HCT116 (cell line): ENCODE data around the gene CRYGC. TPM values are rescaled to one million over a fixed set of nuclear protein-coding genes. Genes with fewer than 3 reads are reported as not detected.

Experiments used
- ATAC-seq: fragments of 200-7000 bp; cut with Tn5 transposase; 2 replicates; pipeline ENCODE4 v1.9.1; 2020; ENCODE audit warnings: mild to moderate bottlenecking, moderate library complexity
- BruUV-seq: library from RNA; stranded (reverse); fragments of 400-500 nt; replicated peaks from 2 replicates; lab custom pipeline; 2021; lab: Mats Ljungman, UMichigan
- CTCF ChIA-PET: fragments of 300-600 bp; sonication (Branson Sonifier 250); formaldehyde crosslinking; loops from one replicate; lab custom pipeline; 2021; ENCODE audit warnings: antibody characterized with exemption; lab: Charles Lee
- POLR2A ChIA-PET: fragments of 300-600, 350-600 bp; sonication (Branson Sonifier 250); formaldehyde crosslinking; loops from one replicate; lab custom pipeline; 2021; ENCODE audit warnings: antibody characterized with exemption; lab: Charles Lee
- RAD21 ChIA-PET, 2 experiments: fragments of 300-600 bp; sonication (Branson Sonifier 250); formaldehyde crosslinking; loops; one replicate each; lab custom pipeline; 2023; ENCODE audit warnings: low total read pairs in 2 of 2; ENCODE audit not compliant: uncharacterized antibody in 2 of 2, unreplicated experiment in 2 of 2, low non-redundant PET in 1 of 2; lab: Charles Lee
- DNase-seq: peaks from one replicate; pipeline ENCODE4 v3.0.0-alpha.2; 2010; ENCODE audit warnings: low read depth, low spot score
- H2AFZ ChIP-seq: fragments of 200-600 bp; shearing (Covaris generic), sonication (generic); 2 replicates; pipeline ENCODE4 v1.6.1; 2017; ENCODE audit warnings: low read depth, mixed run types, mixed read lengths, antibody characterized with exemption, low read length; ENCODE audit not compliant: poor library complexity, severe bottlenecking
- H3K27ac ChIP-seq: 2 replicates; pipeline ENCODE4 v1.5.1; 2012; ENCODE audit warnings: low read depth, low read length
- H3K27me3 ChIP-seq: fragments of 200-600 bp; sonication (generic); 2 replicates; pipeline ENCODE4 v1.6.1; 2016; ENCODE audit warnings: mixed run types, low read length, mixed read lengths; ENCODE audit not compliant: insufficient read depth
- H3K36me3 ChIP-seq, 2 experiments: fragments of 200-500 bp in 1 of 2; fragments of 200-600 bp in 1 of 2; sonication (Bioruptor generic) in 1 of 2; sonication (generic) in 1 of 2; 2 replicates each; pipeline versions ENCODE4 v1.5.1 to v1.6.1; 2014 to 2016; ENCODE audit warnings: low read length in 2 of 2, inconsistent platforms in 1 of 2, mixed read lengths in 1 of 2, mixed run types in 1 of 2; ENCODE audit not compliant: insufficient read depth in 2 of 2, control insufficient read depth in 1 of 2
- H3K4me1 ChIP-seq, 2 experiments: fragments of 200-600 bp in 1 of 2; sonication (generic) in 1 of 2; 2 replicates each; pipeline versions ENCODE4 v1.5.1 to v1.6.1; 2012 to 2017; ENCODE audit warnings: low read length in 2 of 2, inconsistent platforms in 1 of 2, mild to moderate bottlenecking in 1 of 2, mixed read lengths in 1 of 2, mixed run types in 1 of 2, moderate library complexity in 1 of 2; ENCODE audit not compliant: insufficient read depth in 2 of 2, control insufficient read depth in 1 of 2
- H3K4me2 ChIP-seq: fragments of 200-600 bp; sonication (generic); 2 replicates; pipeline ENCODE4 v1.6.1; 2017; ENCODE audit warnings: mixed run types, low read length, mixed read lengths
- H3K4me3 ChIP-seq, 2 experiments: fragments of 200-600 bp in 1 of 2; sonication (generic) in 1 of 2; replicated peaks in 1 of 2; 2 replicates each; pipeline ENCODE4 v1.5.1; 2011 to 2016; ENCODE audit warnings: low read length in 2 of 2, control low read depth in 1 of 2, low read depth in 1 of 2, mild to moderate bottlenecking in 1 of 2, mixed read lengths in 1 of 2, mixed run types in 1 of 2
- H3K79me2 ChIP-seq: fragments of 200-600 bp; sonication (generic); 2 replicates; pipeline ENCODE4 v1.6.1; 2017; ENCODE audit warnings: mild to moderate bottlenecking, mixed run types, low read length, moderate library complexity, mixed read lengths; ENCODE audit not compliant: insufficient read depth
- H3K9ac ChIP-seq: fragments of 200-600 bp; sonication (generic); 2 replicates; pipeline ENCODE4 v1.6.1; 2016; ENCODE audit warnings: low read length, mixed read lengths
- H3K9me2 ChIP-seq: fragments of 200-600 bp; sonication (generic), shearing (Covaris generic); 2 replicates; pipeline ENCODE4 v1.6.1; 2017; ENCODE audit warnings: mixed run types, mild to moderate bottlenecking, moderate library complexity; ENCODE audit not compliant: insufficient read depth
- H3K9me3 ChIP-seq, 2 experiments: fragments of 200-500 bp in 1 of 2; fragments of 200-600 bp in 1 of 2; sonication (Bioruptor generic) in 1 of 2; sonication (generic) in 1 of 2; 2 replicates each; pipeline ENCODE4 v1.6.1; 2014 to 2017; ENCODE audit warnings: low read length in 2 of 2, mixed read lengths in 2 of 2, inconsistent platforms in 1 of 2, low read depth in 1 of 2, mild to moderate bottlenecking in 1 of 2, mixed run types in 1 of 2, moderate library complexity in 1 of 2; ENCODE audit not compliant: control insufficient read depth in 1 of 2, insufficient read depth in 1 of 2
- H4K20me1 ChIP-seq: fragments of 200-600 bp; sonication (generic), shearing (Covaris generic); 2 replicates; pipeline ENCODE4 v1.6.1; 2017; ENCODE audit warnings: mixed run types, mild to moderate bottlenecking, moderate library complexity; ENCODE audit not compliant: insufficient read depth
- EZH2phosphoT487 ChIP-seq: fragments of 200-600 bp; IDR thresholded peaks from 2 replicates; pipeline ENCODE4 v1.6.1; 2018; ENCODE audit warnings: antibody characterized with exemption, borderline replicate concordance
- FOSL1 ChIP-seq: IDR thresholded peaks from 2 replicates; pipeline ENCODE4 v1.6.1; 2012; ENCODE audit warnings: low read depth
- SP1 ChIP-seq: IDR thresholded peaks from 2 replicates; pipeline ENCODE4 v1.6.1; 2012; ENCODE audit warnings: low read depth
- SRF ChIP-seq: IDR thresholded peaks from 2 replicates; pipeline ENCODE4 v1.6.1; 2012; ENCODE audit warnings: low read depth
- ZFX ChIP-seq: fragments of 450-650 bp; IDR thresholded peaks from 2 replicates; pipeline ENCODE4 v1.6.1; 2017
- ZNF274 ChIP-seq: fragments of 200-500 bp; sonication (Bioruptor generic); IDR thresholded peaks from 2 replicates; pipeline ENCODE4 v1.6.1; 2014; ENCODE audit warnings: mild to moderate bottlenecking, low read depth, low read length, inconsistent platforms
- intact Hi-C: fragments of 100-400 bp; cut with micrococcal nuclease; formaldehyde crosslinking; loops from 2 replicates; pipeline ENCODE4 v1.10.0; 2022
- total RNA-seq: library from RNA; stranded (reverse); gene quantifications from one replicate; pipeline ENCODE4 v1.2.1, GENCODE V29; 2021; ENCODE audit not compliant: unreplicated experiment
- TF ChIP-seq, protein P1 (sequence below), 3 experiments: fragments of 200-600 bp in 1 of 3; sonication (generic) in 1 of 3; IDR thresholded peaks in 2 of 3; conservative IDR thresholded peaks in 1 of 3; 2 replicates each; pipeline ENCODE4 v1.5.1; 2012 to 2017; ENCODE audit warnings: low read depth in 2 of 3, low read length in 2 of 3, antibody characterized with exemption in 1 of 3, borderline replicate concordance in 1 of 3, control low read depth in 1 of 3, mild to moderate bottlenecking in 1 of 3, mixed read lengths in 1 of 3, mixed run types in 1 of 3, moderate library complexity in 1 of 3; ENCODE audit not compliant: insufficient read depth in 1 of 3
- TF ChIP-seq, protein P2 (sequence below): IDR thresholded peaks from 2 replicates; pipeline ENCODE4 v1.6.1; 2012; ENCODE audit warnings: low read depth
- TF ChIP-seq, protein P3 (sequence below): IDR thresholded peaks from 2 replicates; pipeline ENCODE4 v1.6.1; 2012

CRYGC gene
- total RNA-seq, 1 experiment from 2014 or later, result not detected

DNA sequence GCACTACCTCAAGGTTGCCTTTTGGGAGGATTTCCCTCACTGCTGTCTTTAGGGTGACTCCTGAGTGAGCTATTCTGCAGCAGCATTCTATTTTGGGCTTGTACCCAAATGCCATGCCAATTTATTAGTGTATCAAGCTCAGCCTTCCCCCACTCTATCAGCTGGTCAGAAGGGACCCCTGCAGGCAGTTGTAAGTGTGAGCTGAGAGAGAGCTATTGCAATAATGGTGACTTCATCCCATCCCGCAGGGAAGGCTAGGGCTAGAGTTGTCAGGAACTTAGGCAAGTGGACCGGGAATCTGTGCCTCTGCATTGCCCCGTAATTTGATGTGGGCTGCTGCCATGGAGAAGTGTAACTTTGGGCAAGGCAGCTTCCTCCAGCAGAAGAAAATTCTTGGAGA, 18.1 kb upstream of the CRYGC start:
- CTCF ChIA-PET, result interaction anchor here (1.3 kb wide), 1 partner anchor 46 kb away, joined by 4 read pairs; no protein-coding TSS in a partner anchor
- ATAC-seq (no peak), DNase-seq (no peak)
- Histone ChIP-seq H3K9me3 (no peaks in the 10 kb centered on the region), H3K36me3 (no peaks in the 10 kb centered on the region), H3K4me1 (no peaks in the 10 kb centered on the region), H3K9me2 (no peaks in the 10 kb centered on the region), H3K27me3 (no peaks in the 10 kb centered on the region), H3K27ac (no peak overlapping the region), H3K79me2 (no peaks in the 10 kb centered on the region), H3K4me2 (no peak overlapping the region), H4K20me1 (no peaks in the 10 kb centered on the region), H3K4me3 (no peak overlapping the region), H3K9ac (no peak overlapping the region), H2AFZ (no peak overlapping the region)
- intact Hi-C loops, result no loop called here
- POLR2A ChIA-PET, result no interaction called here
- RAD21 ChIA-PET, result no interaction called here
- TF ChIP-seq, protein P1, sequence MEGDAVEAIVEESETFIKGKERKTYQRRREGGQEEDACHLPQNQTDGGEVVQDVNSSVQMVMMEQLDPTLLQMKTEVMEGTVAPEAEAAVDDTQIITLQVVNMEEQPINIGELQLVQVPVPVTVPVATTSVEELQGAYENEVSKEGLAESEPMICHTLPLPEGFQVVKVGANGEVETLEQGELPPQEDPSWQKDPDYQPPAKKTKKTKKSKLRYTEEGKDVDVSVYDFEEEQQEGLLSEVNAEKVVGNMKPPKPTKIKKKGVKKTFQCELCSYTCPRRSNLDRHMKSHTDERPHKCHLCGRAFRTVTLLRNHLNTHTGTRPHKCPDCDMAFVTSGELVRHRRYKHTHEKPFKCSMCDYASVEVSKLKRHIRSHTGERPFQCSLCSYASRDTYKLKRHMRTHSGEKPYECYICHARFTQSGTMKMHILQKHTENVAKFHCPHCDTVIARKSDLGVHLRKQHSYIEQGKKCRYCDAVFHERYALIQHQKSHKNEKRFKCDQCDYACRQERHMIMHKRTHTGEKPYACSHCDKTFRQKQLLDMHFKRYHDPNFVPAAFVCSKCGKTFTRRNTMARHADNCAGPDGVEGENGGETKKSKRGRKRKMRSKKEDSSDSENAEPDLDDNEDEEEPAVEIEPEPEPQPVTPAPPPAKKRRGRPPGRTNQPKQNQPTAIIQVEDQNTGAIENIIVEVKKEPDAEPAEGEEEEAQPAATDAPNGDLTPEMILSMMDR (IDR thresholded peaks at IDR 0.05 in 2 of 3, conservative IDR thresholded peaks at IDR 0.05 in 1 of 3; ENCODE audit: borderline replicate concordance in 1 of 3, insufficient read depth in 1 of 3, low read depth in 2 of 3, low read length in 2 of 3), result no peak
- no peak for TF ChIP-seq SRF
- TF ChIP-seq SP1, result no peak
- no peak for TF ChIP-seq ZNF274
- TF ChIP-seq, protein P2, sequence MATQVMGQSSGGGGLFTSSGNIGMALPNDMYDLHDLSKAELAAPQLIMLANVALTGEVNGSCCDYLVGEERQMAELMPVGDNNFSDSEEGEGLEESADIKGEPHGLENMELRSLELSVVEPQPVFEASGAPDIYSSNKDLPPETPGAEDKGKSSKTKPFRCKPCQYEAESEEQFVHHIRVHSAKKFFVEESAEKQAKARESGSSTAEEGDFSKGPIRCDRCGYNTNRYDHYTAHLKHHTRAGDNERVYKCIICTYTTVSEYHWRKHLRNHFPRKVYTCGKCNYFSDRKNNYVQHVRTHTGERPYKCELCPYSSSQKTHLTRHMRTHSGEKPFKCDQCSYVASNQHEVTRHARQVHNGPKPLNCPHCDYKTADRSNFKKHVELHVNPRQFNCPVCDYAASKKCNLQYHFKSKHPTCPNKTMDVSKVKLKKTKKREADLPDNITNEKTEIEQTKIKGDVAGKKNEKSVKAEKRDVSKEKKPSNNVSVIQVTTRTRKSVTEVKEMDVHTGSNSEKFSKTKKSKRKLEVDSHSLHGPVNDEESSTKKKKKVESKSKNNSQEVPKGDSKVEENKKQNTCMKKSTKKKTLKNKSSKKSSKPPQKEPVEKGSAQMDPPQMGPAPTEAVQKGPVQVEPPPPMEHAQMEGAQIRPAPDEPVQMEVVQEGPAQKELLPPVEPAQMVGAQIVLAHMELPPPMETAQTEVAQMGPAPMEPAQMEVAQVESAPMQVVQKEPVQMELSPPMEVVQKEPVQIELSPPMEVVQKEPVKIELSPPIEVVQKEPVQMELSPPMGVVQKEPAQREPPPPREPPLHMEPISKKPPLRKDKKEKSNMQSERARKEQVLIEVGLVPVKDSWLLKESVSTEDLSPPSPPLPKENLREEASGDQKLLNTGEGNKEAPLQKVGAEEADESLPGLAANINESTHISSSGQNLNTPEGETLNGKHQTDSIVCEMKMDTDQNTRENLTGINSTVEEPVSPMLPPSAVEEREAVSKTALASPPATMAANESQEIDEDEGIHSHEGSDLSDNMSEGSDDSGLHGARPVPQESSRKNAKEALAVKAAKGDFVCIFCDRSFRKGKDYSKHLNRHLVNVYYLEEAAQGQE, result no peak
- TF ChIP-seq ZFX, result no peak
- TF ChIP-seq, protein P3, sequence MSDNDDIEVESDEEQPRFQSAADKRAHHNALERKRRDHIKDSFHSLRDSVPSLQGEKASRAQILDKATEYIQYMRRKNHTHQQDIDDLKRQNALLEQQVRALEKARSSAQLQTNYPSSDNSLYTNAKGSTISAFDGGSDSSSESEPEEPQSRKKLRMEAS, result no peak
- no peak for TF ChIP-seq EZH2phosphoT487
- no peak for TF ChIP-seq FOSL1
- no TSS peak for BruUV-seq
